Sigmoid colon (tissue), 3 donors: Measurements from ENCODE around the gene DIS3L2.

Experiments used
- CTCF ChIP-seq, 4 experiments: fragments of 450-650 bp in 3 of 4; fragments of 200-600 bp in 1 of 4; IDR thresholded peaks; one replicate each; pipeline ENCODE4 v1.5.1; 2016 to 2019; ENCODE audit warnings: antibody characterized with exemption in 4 of 4, mild to moderate bottlenecking in 3 of 4, moderate library complexity in 2 of 4
- POLR2A ChIP-seq, 2 donors: fragments of 450-650 bp; IDR thresholded peaks; one replicate each; pipeline ENCODE4 v1.6.1; 2016; ENCODE audit warnings: antibody characterized with exemption in 2 of 2, mild to moderate bottlenecking in 2 of 2, moderate library complexity in 2 of 2

GRCh38 chr2:232203936-232204335 is 242.4 kb downstream of the DIS3L2 start:
- TF ChIP-seq POLR2A (IDR thresholded peaks at IDR 0.05) (no peak), CTCF (IDR thresholded peaks at IDR 0.05) (no peak)
